ENCODE data around the gene MRPS35.

DNA sequence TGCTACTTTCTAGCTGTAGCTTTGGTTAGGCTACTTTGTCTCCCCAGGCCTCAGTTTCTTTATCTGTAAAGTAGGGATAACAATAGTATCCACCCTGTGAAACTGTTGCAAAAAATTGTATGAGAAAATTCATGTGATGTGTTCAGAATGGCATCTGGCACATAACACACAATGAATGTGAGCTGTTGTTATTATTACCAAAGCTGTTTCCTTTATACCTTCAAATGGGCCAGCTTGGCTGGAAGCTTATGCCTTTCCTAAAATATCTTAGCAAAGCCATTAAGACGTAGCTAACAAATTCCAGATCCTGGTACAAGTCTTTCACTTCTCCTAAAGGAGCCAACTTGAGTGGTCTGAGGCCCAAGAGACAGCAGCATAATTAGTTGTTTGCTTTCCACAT, 94.6 kb downstream of the MRPS35 start:
- TF ChIP-seq, protein P1, sequence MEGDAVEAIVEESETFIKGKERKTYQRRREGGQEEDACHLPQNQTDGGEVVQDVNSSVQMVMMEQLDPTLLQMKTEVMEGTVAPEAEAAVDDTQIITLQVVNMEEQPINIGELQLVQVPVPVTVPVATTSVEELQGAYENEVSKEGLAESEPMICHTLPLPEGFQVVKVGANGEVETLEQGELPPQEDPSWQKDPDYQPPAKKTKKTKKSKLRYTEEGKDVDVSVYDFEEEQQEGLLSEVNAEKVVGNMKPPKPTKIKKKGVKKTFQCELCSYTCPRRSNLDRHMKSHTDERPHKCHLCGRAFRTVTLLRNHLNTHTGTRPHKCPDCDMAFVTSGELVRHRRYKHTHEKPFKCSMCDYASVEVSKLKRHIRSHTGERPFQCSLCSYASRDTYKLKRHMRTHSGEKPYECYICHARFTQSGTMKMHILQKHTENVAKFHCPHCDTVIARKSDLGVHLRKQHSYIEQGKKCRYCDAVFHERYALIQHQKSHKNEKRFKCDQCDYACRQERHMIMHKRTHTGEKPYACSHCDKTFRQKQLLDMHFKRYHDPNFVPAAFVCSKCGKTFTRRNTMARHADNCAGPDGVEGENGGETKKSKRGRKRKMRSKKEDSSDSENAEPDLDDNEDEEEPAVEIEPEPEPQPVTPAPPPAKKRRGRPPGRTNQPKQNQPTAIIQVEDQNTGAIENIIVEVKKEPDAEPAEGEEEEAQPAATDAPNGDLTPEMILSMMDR (IDR thresholded peaks at IDR 0.05), result no peak
- no peak for TF ChIP-seq POLR2A (IDR thresholded peaks at IDR 0.05)
